KOPT-K1 (cell line): ENCODE measurements around the gene NRF1.

ENCODE experiments used
- H3K27ac ChIP-seq: fragments of 200-600 bp; sonication (generic); 2 replicates; pipeline ENCODE4 v1.5.1; 2016; ENCODE audit warnings: antibody characterized with exemption, mild to moderate bottlenecking, low read depth, low read length; ENCODE audit not compliant: poor library complexity, severe bottlenecking
- H3K36me3 ChIP-seq: fragments of 200-600 bp; sonication (generic); 2 replicates; pipeline ENCODE4 v1.5.1; 2017; ENCODE audit warnings: antibody characterized with exemption, mild to moderate bottlenecking, low read length, moderate library complexity; ENCODE audit not compliant: insufficient read depth
- H3K9me3 ChIP-seq: fragments of 200-600 bp; sonication (generic); 2 replicates; pipeline ENCODE4 v1.5.1; 2017; ENCODE audit warnings: antibody characterized with exemption, low read length, mild to moderate bottlenecking; ENCODE audit not compliant: insufficient read depth, poor library complexity, severe bottlenecking

Gene NRF1

DNA sequence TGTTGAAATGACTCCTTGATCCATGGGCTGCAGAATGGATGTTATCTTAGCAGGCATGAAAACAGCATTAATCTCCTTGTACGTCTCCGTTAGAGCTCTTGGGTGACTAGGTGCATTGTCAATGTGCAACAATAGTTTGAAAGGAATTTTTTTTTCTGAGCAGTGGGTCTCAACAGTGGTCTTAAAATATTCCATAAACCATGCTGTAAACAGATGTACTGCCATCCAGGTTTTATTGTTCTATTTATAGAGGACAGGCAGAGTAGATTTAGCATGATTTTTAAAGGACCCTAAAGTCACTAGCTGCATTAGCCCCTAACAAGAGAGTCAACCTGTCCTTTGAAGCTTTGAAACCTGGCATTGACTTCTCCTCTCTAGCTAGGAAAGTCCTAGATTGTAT is 64.0 kb downstream of the NRF1 start:
- Histone ChIP-seq H3K9me3 (peaks cover 23% of the 10 kb centered on the region), H3K27ac (no peak overlapping the region), H3K36me3 (peaks cover 94% of the 10 kb centered on the region)

DNA sequence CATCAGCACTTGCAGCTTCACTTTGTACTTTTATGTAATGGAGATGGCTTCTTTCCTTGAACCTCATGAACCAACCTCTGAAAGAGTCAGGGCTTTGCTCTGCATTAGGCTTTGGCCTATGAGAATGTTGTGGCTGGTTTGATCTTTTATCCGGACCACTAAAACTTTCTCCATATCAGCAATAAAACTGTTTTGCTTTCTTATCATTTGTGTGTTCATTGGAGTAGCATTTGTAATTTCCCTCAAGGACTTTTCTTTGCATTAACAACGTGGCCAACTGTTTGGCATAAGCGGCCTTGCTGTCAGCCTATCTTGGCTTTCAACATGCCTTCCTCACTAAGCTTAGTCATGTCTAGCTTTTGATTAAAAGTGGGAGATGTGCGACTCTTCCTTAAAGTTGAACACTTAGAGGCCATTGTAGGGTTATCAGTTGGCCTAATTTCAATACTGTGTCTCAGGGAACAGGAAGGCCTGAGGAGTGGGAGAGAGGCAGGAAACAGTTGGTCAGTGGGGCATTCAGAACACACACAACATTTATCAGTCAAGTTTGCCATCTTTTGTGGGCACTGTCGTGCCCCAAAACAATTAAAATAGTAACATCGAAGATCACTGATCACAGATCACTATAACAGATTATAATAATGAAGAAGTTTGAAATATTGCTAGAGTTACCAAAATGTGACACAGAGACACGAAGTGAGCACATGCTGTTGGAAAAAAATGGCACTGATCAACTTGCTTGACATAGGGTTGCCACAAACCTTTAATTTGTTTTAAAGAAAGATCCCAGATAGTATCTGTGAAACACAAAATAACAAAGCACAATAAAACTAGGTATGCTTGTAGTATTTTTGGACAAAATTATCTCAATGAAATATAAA is 64.7 kb downstream of the NRF1 start:
- H3K36me3 ChIP-seq: peaks cover 94% of the 10 kb centered on the region
- H3K27ac ChIP-seq: no peak overlapping the region
- peaks cover 23% of the 10 kb centered on the region for H3K9me3 ChIP-seq

DNA sequence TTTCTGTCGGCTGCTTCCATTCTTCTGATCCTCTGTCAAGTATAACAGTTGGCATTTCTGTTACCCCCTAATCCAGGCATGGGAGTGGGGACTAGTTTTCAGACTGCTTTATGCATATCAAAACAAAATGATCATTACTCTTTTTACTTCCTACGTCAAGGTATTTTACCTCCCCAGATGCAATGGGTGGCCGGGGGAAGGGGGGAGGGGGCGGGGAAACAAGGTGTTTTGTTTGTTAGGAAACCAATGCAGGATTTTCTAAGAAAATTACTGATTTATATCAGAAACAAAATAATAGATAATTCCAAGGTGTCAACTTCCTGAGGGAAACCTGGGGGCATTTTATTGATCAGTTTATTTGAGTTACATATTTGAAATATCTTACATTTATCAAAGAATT is 66.3 kb downstream of the NRF1 start:
- H3K27ac ChIP-seq: no peak overlapping the region
- H3K9me3 ChIP-seq: peaks cover 23% of the 10 kb centered on the region
- peaks cover 84% of the 10 kb centered on the region for H3K36me3 ChIP-seq

DNA sequence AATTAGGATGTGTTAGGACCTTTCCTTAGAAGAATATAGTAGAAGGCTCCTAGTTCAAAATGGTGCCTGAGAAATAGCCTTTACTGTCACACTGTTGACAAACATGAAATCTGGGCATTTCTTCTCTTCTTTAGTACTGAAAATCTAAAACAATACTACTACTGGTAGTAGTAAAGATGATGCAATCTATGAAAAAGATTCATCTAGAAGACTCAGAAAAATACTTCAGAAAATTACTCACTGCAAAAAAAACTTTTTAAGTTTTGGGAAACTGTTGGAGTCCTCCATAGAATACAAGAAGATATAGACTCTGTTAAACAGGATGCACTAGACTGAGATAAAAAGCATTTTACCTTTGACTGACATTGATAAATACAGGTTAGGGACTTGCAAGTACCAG is 67.1 kb downstream of the NRF1 start:
- H3K27ac ChIP-seq: no peak overlapping the region
- peaks cover 80% of the 10 kb centered on the region for H3K36me3 ChIP-seq

DNA sequence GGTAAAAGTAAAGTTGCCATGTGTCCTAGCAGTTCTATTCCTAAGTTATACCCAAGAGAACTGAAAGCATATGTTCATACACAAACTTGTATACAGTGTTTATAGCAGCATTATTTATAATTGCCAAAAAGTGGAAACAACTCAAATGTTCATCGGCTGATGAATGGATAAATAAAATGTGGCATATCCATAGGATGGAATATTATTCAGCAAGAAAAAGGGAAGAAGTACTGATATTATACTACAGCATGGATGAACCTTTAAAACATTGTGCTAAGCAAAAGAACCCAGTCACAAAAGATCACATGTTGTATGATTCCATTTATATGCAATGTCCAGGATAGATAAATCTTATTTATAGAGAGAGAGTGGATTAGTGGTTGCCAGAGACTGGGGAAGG is 68.9 kb downstream of the NRF1 start:
- Histone ChIP-seq H3K36me3 (peaks cover 67% of the 10 kb centered on the region), H3K9me3 (peaks cover 5% of the 10 kb centered on the region), H3K27ac (no peak overlapping the region)

More for the DNA sequence above, 67.1 kb downstream of the NRF1 start:
- peaks cover 23% of the 10 kb centered on the region for H3K9me3 ChIP-seq

DNA sequence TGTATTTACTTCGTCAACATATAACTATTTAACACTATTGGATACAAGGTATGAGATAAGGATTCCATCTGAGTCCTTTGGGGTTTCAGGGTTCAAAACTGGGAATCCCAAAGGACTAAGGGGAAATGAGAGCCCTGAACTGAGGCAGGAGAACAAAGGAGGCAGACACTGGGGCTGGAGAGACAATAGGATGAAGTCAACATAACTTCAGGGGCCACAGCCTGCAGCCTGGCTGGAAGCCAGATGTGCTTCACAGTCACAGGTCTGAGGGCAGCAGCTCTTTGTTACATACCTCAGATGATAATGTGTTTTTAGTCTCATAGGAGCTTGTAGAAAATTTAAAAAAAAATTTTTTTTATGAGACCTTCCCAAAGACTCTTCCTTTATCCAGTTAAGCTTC is 73.3 kb downstream of the NRF1 start:
- Histone ChIP-seq H3K27ac (no peak overlapping the region), H3K36me3 (peaks cover 38% of the 10 kb centered on the region), H3K9me3 (no peaks in the 10 kb centered on the region)

DNA sequence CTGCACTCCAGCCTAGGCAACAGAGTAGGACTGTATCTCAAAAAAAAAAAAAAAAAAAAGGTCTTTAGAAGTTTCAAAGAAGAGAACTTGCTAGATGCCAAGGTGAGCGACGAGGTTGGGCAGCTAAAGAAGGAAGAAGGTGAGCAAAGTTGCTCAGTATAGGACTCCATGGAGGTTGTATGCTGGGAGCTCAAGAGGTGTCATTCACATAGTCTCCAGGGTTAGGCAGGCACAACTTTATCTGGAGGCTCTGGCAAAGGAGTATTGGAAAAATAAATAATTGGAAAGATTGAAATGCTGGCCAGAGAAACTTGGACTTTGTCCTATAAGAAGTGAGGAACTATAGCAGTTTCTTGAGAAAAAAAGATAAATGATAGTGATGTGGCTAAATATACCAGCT is 74.5 kb downstream of the NRF1 start:
- no peak overlapping the region for H3K27ac ChIP-seq
- H3K9me3 ChIP-seq: no peaks in the 10 kb centered on the region
- peaks cover 37% of the 10 kb centered on the region for H3K36me3 ChIP-seq

DNA sequence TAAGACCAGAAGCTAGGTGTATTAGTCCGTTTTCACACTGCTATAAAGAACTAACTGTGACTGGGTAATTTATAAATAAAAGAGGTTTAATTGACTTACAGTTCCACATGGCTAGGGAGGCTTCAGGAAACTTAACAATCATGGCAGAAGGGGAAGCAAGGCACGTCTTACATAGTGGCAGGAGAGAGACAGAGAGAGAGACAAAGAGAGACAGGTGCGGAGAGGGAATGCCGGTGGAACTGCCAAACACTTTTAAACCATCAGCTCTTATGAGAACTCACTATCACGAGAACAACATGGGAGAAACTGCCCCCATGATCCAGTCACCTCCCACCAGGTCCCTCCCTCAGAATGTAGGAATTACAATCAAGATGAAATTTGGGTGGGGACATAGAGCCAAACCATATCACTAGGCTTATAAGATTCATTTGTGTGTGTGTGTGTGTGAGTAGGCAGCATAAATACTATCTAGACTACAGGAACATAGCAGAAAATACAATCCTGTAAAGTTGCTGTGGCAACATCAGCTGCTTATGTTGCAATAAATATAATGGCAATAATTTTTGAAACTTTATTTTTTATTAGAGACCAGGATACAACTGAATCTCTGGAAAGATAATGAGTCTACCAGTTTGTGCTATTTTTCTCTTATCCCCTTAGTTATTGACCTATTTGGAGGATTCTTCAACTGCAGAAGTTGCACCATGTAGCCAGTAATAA is 77.1 kb downstream of the NRF1 start:
- H3K9me3 ChIP-seq: no peaks in the 10 kb centered on the region
- no peak overlapping the region for H3K27ac ChIP-seq
- H3K36me3 ChIP-seq: peaks cover 52% of the 10 kb centered on the region

DNA sequence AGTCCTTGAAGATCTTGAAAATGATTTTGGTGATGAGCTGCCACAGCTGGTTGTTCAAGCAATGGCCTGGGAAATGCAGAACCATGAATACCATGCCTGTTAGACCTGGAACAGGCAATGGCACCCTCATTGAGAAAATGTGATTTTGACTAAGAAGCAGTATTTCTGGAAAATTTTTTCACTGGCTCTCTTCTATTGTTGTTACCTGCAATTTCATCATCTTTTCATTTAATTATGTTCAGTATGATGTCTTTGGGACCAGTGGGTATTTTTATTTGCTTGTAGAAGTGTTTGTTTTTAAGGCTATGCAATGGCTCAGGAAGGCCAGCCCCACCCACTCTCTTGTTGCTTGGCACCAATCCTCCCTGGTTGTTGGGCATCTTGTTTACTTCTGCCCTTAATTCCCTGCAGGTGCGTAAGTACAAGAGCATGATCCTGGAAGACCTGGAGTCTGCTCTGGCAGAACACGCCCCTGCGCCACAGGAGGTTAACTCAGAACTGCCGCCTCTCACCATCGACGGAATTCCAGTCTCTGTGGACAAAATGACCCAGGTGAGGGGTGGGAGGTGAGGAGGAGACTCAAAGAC is 78.6 kb downstream of the NRF1 start:
- H3K36me3 ChIP-seq: peaks cover 62% of the 10 kb centered on the region
- no peak overlapping the region for H3K27ac ChIP-seq
- H3K9me3 ChIP-seq: no peaks in the 10 kb centered on the region

DNA sequence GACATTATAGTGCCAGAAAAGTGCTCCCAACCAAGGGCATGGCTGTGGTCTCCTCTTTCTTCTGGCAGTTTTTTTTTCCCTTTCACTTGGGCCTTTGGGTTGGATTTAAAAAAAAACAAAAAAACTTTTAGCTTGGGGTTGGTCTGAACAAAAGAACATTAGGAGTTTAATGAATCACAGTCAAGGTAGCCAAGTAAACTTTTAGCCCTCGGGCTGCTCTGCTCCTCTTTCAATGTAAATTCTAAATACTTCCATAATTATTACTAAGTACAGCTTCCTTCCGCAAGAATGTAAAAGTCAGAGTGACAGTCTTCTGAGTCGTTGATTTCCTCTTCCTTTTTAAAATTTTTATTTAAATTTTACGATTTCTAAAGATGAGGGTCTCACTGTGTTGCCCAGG is 79.2 kb downstream of the NRF1 start:
- H3K9me3 ChIP-seq: no peaks in the 10 kb centered on the region
- peaks cover 66% of the 10 kb centered on the region for H3K36me3 ChIP-seq
- no peak overlapping the region for H3K27ac ChIP-seq

DNA sequence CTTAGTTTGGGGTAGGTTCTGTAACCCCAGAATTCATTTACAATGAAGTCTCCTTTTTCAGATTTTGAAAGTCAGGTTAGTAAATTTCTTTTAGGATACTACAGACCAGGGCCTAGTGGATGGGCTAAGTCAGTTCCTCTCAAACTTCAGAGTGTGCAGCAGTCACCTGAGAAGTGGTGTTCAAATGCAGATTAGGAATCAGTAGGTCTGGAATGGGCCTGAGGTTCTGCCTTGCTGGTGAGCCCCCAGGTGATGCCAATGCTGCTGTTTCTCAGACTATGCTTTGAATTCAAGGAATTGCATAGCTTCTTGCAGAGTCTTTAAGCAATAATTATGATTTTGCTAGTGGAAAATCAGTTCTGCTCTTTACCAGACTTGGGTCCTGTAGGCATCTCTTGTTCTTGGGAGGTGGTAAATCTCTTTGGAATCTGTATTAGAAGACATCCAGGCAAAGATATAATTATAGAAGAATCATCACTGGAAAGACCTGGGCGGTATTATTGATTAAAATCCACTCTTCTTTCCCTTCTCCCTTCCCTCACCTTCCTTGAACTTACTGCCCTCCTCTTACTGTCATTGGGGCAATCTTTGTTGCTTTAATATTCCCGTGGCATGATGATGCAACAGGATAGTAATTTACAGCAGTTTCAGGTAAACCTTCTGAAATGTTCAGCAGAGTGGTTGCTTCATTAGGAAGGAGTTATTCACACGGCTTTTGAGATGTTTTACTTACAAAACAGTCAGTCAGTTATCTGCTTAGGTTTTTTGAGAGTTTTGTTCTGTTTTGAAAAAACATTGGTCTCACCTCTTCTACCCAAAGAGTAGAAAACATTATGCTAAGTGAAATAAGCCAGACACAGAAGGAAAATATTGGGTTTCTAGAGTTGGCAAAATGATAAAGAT is 87.2 kb downstream of the NRF1 start:
- Histone ChIP-seq H3K27ac (no peak overlapping the region), H3K9me3 (no peaks in the 10 kb centered on the region), H3K36me3 (peaks cover 51% of the 10 kb centered on the region)

DNA sequence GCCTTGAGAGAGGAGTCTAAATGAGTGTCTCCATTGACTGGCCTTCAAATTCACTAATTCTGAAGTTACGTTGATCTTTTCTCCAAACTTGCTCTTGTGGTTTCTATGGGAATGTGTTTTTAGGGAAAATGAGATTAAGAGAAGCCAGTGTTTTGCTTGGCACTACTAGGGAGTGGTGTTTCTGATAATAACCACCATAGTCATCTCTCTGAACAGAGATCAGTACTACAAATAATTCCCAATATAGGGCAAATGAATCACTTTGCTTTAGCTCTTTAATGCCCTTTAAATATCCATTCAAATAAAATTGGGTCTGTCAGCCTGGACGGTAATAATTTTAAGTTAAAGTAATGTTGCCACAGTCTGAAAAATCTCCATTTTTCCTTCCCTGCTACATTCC is 90.8 kb downstream of the NRF1 start:
- Histone ChIP-seq H3K9me3 (no peaks in the 10 kb centered on the region), H3K36me3 (peaks cover 39% of the 10 kb centered on the region), H3K27ac (no peak overlapping the region)

DNA sequence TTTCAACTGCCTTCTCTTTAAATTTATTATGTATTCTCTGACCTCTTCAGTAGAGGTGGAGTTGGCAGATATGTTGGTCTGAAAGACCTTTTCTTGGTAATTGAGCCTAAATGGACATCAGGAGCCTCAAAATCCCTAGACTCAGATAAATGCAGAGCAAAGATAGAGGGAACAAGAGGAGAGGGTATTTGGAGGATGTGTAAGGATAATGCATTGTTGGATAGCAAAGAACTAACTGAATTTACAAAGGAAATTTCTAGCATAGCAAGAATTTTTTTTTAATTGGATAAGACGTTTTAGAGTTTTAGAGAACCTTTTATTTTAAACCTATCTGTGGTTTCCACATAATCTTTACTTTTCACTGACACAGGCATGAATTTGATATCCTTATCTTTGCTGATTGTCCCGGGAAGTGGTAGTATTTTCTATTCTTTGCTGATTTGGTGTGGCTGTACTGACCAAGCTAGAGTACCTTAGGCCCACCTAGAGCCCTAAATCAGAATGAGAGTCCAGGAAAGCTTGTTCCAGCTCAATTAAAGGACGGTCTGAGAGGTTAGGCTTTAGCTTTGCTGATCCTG is 91.3 kb downstream of the NRF1 start:
- peaks cover 37% of the 10 kb centered on the region for H3K36me3 ChIP-seq
- H3K9me3 ChIP-seq: no peaks in the 10 kb centered on the region
- no peak overlapping the region for H3K27ac ChIP-seq

DNA sequence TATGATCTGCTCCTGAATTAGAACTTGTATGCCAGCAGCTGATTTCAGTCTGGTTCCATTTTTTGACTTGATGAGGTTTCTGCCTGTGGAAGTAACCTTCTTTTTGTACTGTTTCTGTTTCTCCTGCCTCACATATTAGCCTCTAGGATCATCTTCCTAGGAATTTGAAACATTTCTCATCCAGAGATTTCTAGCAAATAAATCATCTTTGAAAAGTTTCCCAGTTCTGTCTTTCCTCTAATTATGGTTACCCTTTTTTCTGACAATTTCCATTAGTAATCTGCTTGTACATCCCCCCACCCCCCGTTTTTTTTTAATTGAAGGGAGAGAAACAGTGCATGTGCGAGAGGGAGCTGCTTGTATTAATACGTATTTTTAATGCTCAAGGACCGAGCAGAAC is 92.2 kb downstream of the NRF1 start:
- H3K27ac ChIP-seq: no peak overlapping the region
- no peaks in the 10 kb centered on the region for H3K9me3 ChIP-seq
- peaks cover 31% of the 10 kb centered on the region for H3K36me3 ChIP-seq
